ENCODE measurements around the gene MAP6. TPM values are rescaled to one million over a fixed set of nuclear protein-coding genes. Genes with fewer than 3 reads are reported as not detected.

The MAP6 gene
- total and polyA plus RNA-seq, 2 of the 13 experiments (the other 11 are each of a cell fraction or from before 2014, with no cell fraction given): 0.04 TPM; not detected in 1

GRCh38 chr11:75563978-75564552 is 104.8 kb downstream of the MAP6 start (continued):
- no peak for TF ChIP-seq GZF1 (CRISPR knock-in tag; IDR thresholded peaks at IDR 0.05)
- TF ChIP-seq PHF20 (CRISPR knock-in tag; IDR thresholded peaks at IDR 0.05): 0 out of 2 replicates have a peak, but pooled peaks have one; percentile 29
- TF ChIP-seq RAD21 (CRISPR knock-in tag; IDR thresholded peaks at IDR 0.05): peak; percentile 27; the same call in 1 of the 2 replicates
- no peak for TF ChIP-seq SAFB2 (CRISPR knock-in tag; IDR thresholded peaks at IDR 0.05; ENCODE audit: borderline replicate concordance, low read depth)
- TF ChIP-seq BRCA1 (CRISPR knock-in tag; IDR thresholded peaks at IDR 0.05): no peak
- TF ChIP-seq MAX (IDR thresholded peaks at IDR 0.05): no peak
- TF ChIP-seq SOX6 (IDR thresholded peaks at IDR 0.05): no peak
- no peak for TF ChIP-seq SOX6 (CRISPR knock-in tag; IDR thresholded peaks at IDR 0.05)
- TF ChIP-seq ZMAT3 (CRISPR knock-in tag; conservative IDR thresholded peaks at IDR 0.05): no peak
- TF ChIP-seq PRMT3 (CRISPR knock-in tag; IDR thresholded peaks at IDR 0.05; ENCODE audit: borderline replicate concordance, low read depth): no peak
- no peak for TF ChIP-seq NCOA1 (CRISPR knock-in tag; IDR thresholded peaks at IDR 0.05)
- TF ChIP-seq FIP1L1 (IDR thresholded peaks at IDR 0.05; ENCODE audit: borderline replicate concordance, insufficient read depth, low read depth, low read length): no peak
- TF ChIP-seq ZNF747 (CRISPR knock-in tag; IDR thresholded peaks at IDR 0.05; ENCODE audit: borderline replicate concordance): 0 out of 2 replicates have a peak, but pooled peaks have one; percentile 50
- no peak for TF ChIP-seq DR1 (CRISPR knock-in tag; IDR thresholded peaks at IDR 0.05)
- TF ChIP-seq KAT2B (IDR thresholded peaks at IDR 0.05; ENCODE audit: borderline replicate concordance, low read depth, low read length): no peak
- TF ChIP-seq PHF21A (CRISPR knock-in tag; IDR thresholded peaks at IDR 0.05): no peak
- TF ChIP-seq CBX2 (IDR thresholded peaks at IDR 0.05; ENCODE audit: low read depth, low read length): no peak
- no peak for TF ChIP-seq CBX2 (CRISPR knock-in tag; IDR thresholded peaks at IDR 0.05; ENCODE audit: low read depth)
- no peak for TF ChIP-seq SIN3B (IDR thresholded peaks at IDR 0.05; ENCODE audit: low read length)
- peak; percentile 62; the same call in 1 of the 2 replicates for TF ChIP-seq YEATS2 (CRISPR knock-in tag; IDR thresholded peaks at IDR 0.05; ENCODE audit: borderline replicate concordance)
- TF ChIP-seq FOXJ3 (CRISPR knock-in tag; IDR thresholded peaks at IDR 0.05; ENCODE audit: borderline replicate concordance): no peak
- TF ChIP-seq KLF9 (CRISPR knock-in tag; IDR thresholded peaks at IDR 0.05; ENCODE audit: low read depth): no peak
- no peak for TF ChIP-seq NFIC (IDR thresholded peaks at IDR 0.05; ENCODE audit: low read length)
- no peak for TF ChIP-seq ZNF362 (CRISPR knock-in tag; IDR thresholded peaks at IDR 0.05; ENCODE audit: borderline replicate concordance)
- no peak for TF ChIP-seq KLF15 (CRISPR knock-in tag; IDR thresholded peaks at IDR 0.05; ENCODE audit: borderline replicate concordance)
- TF ChIP-seq DDIT3 (CRISPR knock-in tag; IDR thresholded peaks at IDR 0.05): no peak
- TF ChIP-seq ZNF230 (CRISPR knock-in tag; IDR thresholded peaks at IDR 0.05): 0 out of 2 replicates have a peak, but pooled peaks have one; percentile 11
- TF ChIP-seq ZNF329 (CRISPR knock-in tag; IDR thresholded peaks at IDR 0.05; ENCODE audit: low read depth): no peak
- no peak for TF ChIP-seq ZNF572 (CRISPR knock-in tag; IDR thresholded peaks at IDR 0.05)
- TF ChIP-seq ZNF589 (CRISPR knock-in tag; conservative IDR thresholded peaks at IDR 0.05): no peak
- no peak for TF ChIP-seq ZNF282 (IDR thresholded peaks at IDR 0.05; ENCODE audit: partially characterized antibody)
- TF ChIP-seq ZNF326 (CRISPR knock-in tag; IDR thresholded peaks at IDR 0.05; ENCODE audit: borderline replicate concordance): no peak
